Left renal pelvis (tissue), 4 donors: Measurements from ENCODE around the gene MYT1. TPM values are rescaled to one million over a fixed set of nuclear protein-coding genes. Genes with fewer than 3 reads are reported as not detected.

ENCODE experiments used
- DNase-seq, 4 donors: peaks; one replicate each; pipeline ENCODE4 v3.0.0-alpha.2; 2013; ENCODE audit warnings: low read depth in 4 of 4, low spot score in 3 of 4
- polyA plus RNA-seq, 4 donors: library from polyadenylated mRNA; unstranded; fragments of 120-200 nt; gene quantifications; one replicate each; pipeline ENCODE4 v1.2.1, GENCODE V29; 2013; ENCODE audit not compliant: insufficient read length in 4 of 4

MYT1 gene
- polyA plus RNA-seq, 4 donors = 0.23 to 0.79 (median 0.52) TPM

DNA sequence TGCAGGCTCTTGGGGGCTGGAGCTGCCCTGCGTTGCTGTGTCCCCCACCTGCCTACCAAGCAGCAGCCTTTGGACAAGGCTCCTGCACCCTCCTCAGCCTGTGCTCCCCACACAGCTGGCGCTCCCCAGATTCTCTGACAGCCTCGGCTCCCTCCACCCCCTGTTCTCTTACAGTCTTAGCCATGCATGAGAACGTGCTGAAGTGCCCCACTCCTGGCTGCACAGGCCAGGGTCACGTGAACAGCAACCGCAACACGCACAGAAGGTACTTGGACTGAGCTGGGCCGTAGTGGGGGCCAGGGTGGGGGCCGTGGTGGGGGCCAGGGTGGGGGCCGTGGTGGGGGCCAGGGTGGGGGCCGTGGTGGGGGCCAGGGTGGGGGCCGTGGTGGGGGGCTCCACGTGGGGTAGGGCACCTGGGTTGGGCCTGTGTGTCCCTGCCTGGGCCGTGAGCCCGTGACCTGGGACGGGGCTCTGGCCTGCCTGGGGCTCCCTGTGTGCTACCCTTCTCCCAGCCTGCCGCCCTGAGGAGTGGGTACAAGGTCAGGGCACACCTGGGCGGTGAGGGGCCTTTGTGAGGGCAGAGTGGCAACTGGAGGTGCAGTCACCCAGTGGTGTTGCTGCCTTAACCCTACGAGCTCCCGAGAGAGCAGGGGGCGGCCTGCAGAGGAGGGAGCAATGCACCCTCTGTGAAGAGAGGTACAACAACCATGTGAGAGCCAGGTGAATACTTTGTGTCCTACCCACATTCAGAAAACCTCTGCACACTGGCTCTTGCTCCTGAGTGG lies 47.8 kb downstream of the MYT1 start:
- DNase-seq = no peak

DNA sequence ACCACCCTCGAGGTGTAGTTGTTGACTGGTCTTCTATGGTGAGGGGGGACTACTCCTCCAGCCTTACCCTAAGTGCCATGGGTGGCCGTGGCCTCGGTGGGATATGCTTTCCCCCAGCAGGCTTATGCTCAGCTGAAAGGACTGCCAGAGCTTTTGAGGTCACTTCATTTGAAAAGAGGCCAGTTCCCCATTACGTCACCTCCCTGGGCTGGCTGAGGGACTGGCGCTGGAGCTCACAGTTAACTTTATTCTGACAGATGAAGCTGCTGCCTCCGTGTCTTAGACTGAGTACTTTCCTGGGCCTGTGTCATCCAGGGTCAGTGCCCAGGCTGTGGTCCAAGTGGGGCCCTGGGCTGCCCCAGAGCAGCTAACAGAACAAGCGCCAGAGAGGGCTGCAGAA lies 48.5 kb downstream of the MYT1 start:
- no peak for DNase-seq

DNA sequence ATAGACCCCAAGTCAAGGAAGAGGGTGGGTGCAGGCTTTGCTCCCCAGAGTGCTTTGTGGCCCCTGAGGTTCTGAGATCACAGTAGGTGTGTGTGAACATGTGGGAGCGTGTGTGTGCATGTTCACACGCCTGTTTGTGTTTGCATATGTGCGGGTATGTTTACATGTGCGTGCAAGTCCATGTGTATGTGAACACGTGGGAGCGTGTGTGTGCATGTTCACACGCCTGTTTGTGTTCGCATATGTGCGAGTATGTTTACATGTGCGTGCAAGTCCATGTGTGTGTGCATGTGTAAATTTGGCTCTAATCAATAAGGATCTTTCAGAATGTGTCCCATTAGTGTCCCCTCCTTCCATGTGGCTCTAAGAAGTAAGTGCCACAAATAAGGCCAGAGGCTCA lies 49.9 kb downstream of the MYT1 start:
- no peak for DNase-seq

DNA sequence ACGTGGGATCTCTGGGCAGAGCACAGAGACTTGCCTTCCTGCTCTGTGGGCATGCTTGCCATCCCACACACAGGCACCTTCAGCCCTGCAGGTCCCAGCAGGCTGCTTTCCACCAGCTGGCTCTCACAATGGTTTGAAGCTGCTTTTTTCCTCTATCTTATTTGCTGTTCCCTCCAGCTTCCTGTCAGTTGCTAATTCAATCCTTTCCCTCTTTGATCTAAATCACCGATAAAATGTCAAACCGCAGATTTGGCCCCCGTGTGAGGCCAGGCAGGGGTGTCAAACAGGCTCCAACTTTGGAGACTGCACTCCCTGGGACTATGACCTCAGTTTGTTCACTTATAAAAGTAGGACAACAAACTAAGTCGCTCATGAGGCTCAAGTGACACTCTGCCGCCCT lies 50.7 kb downstream of the MYT1 start:
- no peak for DNase-seq

DNA sequence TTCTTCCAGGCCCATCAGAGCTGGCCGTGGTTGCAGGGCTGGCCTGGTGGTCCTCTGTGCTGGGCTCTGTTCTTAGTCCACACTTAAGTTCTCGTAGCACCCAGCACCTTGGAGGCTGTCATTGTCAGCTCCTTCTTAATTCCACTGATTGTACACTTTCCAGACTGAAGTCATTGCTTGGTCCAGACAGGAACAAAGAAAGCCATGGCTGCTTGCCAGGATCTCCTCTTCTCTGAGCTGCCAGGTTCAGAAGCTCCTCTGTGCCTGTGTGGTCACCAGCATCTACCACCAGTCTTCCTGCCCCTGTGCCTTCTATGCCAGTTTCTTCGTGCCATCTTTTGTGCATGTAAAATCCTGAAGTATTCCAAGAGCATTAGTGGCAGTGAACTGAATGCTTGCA lies 51.8 kb downstream of the MYT1 start:
- DNase-seq = no peak

DNA sequence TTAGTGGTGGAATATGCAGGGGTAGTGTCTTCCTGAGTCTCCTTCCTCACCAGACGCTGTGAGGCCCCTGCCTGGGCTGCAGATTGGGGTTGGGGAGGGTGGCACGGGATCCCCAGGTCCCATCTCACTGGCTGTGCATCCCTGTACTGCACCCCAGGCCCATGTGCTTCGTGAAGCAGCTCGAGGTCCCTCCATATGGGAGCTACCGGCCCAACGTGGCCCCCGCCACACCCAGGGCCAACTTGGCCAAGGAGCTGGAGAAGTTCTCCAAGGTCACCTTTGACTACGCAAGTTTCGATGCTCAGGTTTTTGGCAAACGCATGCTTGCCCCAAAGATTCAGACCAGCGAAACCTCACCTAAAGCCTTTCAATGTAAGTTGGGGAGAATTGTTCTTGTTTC lies 52.7 kb downstream of the MYT1 start:
- DNase-seq = no peak

DNA sequence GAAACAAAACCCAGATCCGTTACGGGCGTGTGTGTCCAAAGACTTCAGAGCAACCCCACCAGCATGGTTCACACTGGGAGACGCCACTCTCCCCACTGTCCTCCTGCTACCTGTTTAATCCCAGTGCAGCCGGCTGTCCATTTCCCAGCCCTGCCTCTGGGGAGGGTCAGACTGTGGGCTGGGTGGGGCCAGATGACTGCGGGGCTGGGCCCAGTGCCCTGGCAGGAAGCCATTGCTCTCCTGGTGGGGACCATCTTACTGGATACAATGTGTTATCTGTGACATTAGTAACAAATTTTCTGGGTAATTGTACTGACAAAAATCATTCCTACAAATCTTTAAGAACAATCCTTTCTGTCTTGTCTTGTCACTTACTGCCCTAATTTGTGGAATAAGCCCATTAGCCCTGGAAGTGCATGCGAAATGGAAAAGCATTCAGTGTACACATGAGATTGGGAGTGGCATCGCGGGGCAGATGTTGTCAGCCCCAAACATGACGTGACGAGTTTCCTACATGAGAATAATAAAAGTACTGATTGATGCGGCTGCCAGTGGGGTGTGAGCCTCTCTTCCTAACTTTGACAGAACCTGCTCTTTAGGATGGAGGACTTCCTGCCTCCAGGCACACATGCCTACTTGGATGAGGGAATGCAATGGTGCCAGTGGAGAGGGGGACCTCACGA lies 53.4 kb downstream of the MYT1 start:
- DNase-seq = no peak

DNA sequence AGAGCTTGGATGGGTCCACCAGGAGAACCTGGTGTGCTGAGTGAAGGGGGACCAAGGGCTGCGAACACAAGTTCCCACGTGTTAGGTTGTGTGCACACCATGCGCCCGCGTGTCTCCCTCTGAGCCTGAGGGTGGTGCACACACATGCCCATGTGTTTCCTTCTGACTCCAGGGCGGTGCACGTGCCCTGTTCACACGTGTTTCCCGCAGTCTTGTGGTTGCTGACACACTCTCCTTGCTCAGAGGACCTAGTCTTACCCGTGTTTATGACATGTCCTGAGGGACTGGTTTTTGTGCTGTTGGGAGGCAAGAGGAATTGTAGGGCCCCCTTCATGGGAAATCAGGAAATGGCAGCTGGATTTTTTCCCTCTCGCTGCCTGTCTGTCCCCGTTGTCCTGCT lies 55.0 kb downstream of the MYT1 start:
- DNase-seq = no peak

DNA sequence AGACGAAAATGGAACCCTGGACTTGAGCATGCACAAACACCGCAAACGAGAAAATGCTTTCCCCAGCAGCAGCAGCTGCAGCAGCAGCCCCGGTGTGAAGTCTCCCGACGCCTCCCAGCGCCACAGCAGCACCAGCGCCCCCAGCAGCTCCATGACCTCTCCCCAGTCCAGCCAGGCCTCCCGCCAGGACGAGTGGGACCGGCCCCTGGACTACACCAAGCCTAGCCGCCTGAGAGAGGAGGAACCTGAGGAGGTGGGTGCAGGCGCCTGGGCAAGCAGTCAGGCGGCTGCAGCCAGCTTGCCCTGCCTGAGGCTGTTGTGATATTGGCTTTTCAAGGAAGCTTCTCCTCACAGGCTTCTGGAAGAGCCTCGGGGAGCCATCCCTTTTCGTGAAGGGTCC lies 55.5 kb downstream of the MYT1 start:
- DNase-seq = no peak

DNA sequence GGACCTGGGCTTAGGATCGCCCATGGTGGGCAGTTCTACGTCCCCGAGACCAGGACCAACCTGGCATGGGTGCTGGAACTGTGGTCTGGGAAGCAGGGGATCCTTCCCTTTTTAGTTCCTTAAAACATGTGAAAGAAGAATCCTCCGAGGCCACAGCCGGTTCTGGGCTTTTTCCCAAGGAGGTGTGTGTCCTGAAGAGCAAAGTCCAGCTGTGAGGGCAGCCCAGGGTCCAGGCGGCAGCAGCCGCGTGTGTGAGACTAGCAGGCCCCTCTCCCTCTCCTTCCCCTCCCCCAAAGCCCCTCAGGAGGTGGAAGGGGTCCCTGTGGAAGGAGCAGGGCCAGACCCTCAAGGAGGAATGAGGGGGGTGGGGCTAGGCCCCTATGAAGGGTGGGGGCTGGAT lies 56.2 kb downstream of the MYT1 start:
- DNase-seq = no peak

DNA sequence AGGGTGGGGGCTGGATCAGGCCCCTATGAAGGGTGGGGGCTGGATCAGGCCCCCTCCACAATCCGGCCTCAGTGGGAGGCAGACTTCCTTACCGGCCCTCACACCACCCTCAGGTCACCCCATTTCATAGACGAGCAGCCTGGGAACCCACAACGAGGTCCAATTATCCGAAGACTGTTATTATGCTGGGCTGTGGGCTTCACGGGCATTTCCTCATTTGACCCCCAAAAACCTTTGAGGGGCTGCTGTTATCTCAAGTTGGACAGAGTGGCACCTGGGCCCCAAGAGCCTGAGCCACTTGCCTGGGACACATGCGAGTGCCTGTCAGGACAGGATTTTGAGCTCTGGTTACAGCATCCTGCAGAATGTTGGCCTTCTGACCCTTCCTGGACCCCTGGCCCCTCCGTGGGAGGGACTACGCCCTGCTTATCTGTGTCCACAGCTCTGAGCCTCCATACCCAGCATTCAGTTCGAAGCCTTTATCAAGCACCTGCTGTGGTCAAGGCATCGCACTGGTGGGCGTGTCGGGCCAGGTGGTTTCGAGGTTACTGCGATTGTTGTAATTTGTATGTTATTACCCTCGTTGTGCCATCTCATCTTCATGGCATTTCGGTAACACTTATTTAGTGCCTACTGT lies 56.8 kb downstream of the MYT1 start:
- DNase-seq = no peak

DNA sequence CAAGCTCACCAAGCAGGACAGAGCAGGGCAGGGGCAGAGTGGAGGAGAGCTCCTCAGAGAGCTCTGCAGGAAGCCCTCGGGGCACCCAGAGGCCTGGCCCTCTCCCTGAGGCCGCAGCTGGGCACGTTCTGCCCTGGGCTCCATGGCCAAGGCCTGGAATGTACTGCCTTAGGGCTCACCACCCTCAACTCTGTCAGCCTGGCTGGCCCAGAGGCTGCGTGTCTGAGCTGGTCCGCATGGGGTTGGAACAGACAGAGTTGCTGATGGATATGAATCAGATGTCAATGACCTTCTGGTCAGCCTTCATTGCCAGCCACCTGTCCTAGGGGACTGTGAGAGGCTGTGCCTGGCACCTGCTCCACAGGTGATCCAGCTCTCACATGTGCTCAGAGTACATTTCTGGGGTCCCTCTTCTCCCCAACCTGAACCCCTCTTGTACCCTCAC lies 58.1 kb downstream of the MYT1 start:
- no peak for DNase-seq

DNA sequence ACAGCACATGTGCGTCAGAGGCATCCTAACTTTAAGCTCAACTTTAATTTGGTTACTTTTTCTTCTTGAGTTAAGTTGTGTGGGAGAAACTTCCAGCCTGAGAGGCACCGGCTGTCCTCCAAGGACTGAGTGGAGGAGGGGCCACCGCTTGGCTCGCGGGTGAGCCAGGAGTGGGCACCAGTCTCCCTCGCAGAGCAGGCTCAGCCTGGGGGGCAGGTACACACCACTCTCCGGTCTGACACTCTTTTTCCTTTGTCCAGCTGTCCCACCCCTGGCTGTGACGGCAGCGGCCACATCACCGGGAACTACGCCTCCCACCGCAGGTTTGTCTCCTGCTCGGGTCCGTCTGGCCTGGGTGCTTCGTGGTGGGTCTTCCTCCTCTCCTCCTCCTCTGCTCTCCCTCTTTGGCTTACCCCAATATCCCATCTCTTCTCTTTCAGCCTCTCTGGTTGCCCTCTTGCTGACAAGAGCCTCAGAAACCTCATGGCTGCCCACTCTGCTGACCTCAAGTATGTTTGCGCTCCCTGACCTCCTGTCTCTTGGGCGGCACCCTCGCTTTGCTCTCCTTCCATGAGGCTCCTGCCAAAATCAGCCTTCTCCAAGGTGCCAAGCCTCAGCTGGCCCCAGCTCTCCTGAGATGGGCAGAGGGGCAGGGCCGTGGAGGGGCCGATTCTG lies 58.7 kb downstream of the MYT1 start:
- no peak for DNase-seq

DNA sequence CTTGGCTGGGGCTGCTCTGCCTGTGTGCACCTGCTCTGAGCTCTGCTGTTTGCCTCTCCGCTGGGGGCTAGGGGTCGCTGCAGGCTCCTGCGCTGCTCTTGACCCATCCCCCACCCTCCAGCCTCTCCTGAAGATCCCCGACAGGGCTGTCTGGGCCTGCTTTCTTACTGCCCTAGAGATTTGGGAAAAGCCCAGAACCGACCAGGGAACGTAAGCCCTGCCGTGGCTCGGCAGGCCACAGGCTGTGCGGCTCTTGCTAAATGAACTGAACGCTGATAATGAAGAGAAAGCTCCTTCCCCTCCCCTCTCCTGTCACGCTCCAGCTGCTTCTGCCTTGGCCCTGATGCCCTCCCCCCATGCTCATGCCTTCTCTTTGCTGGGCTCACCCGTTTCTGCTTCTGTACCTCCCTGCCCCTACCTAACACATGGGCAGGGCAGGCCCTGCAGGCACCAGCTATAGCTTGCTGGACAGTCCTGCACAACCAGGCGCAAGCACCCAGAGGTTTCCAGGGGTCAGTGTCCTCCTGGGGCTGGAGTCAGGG lies 59.3 kb downstream of the MYT1 start:
- peak in 2 of 4 donors; percentile 33 to 40 for DNase-seq

DNA sequence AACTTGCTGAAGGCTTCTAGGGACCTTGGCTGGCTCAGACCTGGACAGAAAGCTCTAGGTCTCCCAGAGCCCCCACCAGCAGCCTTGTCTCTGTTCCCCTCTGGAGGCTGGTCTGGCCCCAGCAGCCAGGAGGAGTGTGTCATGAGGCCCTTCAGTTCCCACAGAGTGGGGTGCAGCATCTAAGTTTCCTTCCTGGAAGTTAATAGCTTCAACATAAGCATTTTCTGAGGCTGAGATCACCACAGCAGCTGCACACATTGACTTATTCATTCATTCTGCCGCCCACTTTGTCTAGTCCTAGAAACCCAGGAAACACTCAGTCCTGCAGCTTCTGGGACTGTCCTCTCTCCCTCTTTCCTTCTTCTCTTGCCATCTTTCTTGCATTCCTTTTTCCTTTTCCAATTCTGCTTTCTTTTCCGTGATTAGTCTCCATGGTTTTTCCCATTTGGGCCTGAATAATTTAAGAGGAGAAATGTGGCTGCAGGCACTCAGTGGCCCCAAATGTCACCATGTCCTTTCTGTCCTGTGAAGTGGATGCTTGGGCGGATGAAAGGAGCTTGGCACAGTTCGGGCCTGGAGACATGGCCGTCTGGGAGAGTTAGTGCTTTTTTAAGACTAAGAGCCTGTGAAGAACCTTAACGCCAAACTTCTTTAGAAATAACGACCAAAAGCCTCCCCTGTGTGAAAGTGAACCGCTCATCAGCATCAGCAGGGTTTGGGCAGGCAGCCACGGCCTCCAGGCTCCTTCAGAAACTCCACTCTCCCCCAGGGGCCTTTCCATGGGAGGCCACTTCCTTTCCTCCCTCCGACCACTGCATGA lies 60.3 kb downstream of the MYT1 start:
- no peak for DNase-seq

DNA sequence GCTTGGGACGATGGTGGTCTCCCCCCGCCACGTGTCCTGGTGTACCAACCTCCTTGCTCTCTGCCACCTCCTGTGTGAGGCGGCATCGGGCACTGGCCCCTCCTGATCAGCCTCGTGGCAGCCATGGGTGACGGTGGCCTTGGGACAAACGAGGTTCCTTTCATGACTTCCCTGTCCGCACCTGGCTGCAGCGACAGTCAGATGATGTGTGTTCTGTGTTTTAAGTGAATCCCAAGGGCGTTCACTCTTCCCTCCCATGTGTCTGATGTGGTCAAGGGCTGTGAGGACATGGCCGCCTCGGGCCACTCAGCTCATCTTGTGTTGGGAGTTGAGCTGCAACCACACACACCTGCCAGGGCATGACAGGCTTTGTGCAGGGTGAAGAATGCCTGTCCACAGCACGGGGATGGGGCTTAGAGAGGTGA lies 60.9 kb downstream of the MYT1 start:
- no peak for DNase-seq

DNA sequence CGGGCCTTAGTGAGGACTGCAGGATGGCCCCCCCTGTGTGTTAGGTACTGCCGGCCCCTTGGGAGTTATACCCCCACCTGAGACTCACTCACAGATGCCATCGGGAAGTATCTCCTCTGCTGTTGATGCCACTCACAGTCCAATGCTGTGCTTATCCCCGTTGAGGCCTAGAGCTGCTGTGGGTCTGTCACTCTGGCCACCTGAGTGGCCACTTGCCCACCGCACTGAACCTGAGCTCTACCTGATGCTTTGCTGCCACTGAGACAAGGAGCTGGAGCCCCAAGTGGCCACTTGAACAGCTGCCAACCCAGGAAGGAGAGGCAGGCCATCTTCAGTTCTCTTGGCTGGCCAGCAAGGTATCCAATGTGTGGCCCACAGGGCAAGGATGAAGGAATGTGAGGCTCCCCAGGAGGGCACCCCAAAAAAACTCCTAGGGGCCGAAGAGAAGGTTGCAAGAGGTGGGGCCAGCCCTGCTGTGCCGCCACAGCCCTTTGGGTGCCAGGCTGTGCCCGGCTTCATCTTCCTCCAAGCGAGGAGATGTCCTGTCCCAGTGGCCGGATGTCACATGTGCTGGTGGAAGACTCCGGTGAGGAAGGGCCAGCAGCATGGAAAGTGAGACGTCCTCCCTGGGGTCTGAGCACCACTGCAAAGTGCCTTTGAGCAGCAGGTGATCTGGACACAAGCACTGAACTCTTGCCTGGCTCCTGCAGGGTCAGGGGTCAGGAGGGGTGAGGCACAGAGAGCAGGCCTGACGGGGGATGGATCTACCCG lies 61.8 kb downstream of the MYT1 start:
- no peak for DNase-seq

DNA sequence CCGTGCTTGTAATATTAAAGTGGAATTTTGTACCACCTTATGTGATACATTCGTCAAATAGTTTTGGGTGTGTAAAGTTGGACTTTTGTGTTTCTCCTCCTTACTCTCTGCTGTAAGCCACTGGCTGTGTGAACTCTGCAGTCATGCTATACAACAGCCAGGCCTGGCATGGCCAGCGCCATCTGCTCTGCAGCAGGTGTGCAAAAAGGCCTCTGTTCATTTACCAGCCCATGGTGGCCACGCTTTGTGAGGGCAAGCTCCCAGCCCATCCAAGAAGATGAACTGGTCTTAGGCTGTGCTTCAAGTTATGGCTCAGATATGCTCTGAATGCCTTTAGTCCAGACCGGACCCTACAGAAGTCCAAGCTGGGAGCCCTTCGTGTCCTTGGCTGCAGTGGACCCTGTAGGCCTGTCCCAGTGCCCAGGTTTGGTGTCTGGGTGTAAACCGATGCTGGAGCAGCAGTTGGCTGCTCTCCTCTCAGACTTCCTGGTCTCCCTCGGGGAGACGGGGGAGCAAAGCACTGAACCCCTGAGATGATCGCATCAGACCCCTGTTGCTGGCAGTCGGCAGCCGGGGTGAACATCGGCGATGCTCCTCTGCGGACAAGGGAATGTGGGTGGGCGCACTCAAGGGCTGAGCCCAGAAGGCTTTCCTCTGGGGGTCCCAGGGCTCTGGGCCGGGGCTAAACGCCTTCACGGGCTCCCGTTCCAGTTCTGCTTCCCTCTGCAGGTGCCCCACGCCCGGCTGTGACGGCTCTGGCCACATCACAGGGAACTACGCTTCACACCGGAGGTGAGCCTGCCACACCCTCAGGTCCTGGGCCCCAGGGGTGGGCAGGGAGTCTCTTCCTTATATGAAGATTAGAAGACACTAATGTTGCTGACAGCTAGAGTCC lies 62.7 kb downstream of the MYT1 start:
- DNase-seq = no peak
